ENCODE measurements around the gene CKAP5. TPM values are rescaled to one million over a fixed set of nuclear protein-coding genes. Genes with fewer than 3 reads are reported as not detected.

CKAP5 gene
- total RNA-seq, 2 donors from 2014 or later, result 34.7 to 37.1 TPM

DNA sequence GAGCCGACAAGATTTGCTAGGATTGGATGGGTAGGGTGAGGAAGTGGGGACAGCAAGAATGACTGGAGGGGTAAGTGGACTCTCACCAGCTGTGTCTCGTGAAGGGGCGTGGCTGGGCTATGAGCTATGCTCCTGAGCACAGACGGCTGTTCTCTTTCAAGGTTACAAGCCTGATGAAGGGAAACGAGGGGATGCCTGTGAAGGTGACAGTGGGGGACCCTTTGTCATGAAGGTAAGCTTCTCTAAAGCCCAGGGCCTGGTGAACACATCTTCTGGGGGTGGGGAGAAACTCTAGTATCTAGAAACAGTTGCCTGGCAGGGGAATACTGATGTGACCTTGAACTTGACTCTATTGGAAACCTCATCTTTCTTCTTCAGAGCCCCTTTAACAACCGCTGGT is 107.2 kb downstream of the CKAP5 start:
- ATAC-seq (ENCODE audit: insufficient number of reproducible peaks, low FRiP score, low read depth) (no peak), DNase-seq (ENCODE audit: low spot score) (no peak)
- Histone ChIP-seq H3K4me1 (ENCODE audit: control insufficient read depth in 1 of 2, low read depth in 2 of 2) (peaks cover 3 to 9% of the 10 kb centered on the region in 2 donors), H3K27me3 (replicated peaks; ENCODE audit: insufficient read depth) (no peaks in the 10 kb centered on the region), H3K4me3 (no peak overlapping the region), H3K36me3 (peaks cover 3% of the 10 kb centered on the region), H3K9me3 (no peaks in the 10 kb centered on the region), H3K27ac (no peak overlapping the region)
- TF ChIP-seq, protein P1, sequence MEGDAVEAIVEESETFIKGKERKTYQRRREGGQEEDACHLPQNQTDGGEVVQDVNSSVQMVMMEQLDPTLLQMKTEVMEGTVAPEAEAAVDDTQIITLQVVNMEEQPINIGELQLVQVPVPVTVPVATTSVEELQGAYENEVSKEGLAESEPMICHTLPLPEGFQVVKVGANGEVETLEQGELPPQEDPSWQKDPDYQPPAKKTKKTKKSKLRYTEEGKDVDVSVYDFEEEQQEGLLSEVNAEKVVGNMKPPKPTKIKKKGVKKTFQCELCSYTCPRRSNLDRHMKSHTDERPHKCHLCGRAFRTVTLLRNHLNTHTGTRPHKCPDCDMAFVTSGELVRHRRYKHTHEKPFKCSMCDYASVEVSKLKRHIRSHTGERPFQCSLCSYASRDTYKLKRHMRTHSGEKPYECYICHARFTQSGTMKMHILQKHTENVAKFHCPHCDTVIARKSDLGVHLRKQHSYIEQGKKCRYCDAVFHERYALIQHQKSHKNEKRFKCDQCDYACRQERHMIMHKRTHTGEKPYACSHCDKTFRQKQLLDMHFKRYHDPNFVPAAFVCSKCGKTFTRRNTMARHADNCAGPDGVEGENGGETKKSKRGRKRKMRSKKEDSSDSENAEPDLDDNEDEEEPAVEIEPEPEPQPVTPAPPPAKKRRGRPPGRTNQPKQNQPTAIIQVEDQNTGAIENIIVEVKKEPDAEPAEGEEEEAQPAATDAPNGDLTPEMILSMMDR (IDR thresholded peaks at IDR 0.05), result no peak

- TF ChIP-seq, protein P1 (IDR thresholded peaks at IDR 0.05), result no peak
- Histone ChIP-seq H3K27me3 (replicated peaks; ENCODE audit: insufficient read depth) (no peaks in the 10 kb centered on the region), H3K4me3 (no peak overlapping the region), H3K4me1 (ENCODE audit: control insufficient read depth in 1 of 2, low read depth in 2 of 2) (peaks cover 3 to 9% of the 10 kb centered on the region in 2 donors), H3K36me3 (no peaks in the 10 kb centered on the region), H3K27ac (no peak overlapping the region), H3K9me3 (no peaks in the 10 kb centered on the region)
- no peak for DNase-seq (ENCODE audit: low spot score)
- no peak for ATAC-seq (ENCODE audit: insufficient number of reproducible peaks, low FRiP score, low read depth)
Observed at GRCh38 chr11:46737699-46738098, 108.4 kb downstream of the CKAP5 start.

DNA sequence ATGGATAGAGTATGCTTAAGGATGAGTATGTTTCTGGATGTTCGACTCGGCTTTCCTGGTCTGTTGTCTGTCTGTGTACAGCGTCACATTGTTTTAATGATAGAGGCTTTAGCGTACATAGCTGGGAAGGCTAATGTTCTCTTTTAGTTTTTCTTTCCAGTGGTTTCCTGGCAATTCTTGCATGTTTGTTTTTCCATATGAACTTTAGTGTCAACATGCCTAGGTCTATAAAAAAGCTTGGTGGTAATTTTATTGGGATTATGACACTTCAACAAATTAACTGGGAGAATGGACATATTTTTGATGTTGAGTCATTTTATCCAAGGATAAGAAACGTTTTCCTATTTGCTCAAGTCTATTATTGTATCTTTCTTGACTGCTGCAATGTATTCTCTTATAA is 109.5 kb downstream of the CKAP5 start:
- Histone ChIP-seq H3K4me3 (no peak overlapping the region), H3K27ac (peak overlapping the region; percentile 51 to 61), H3K27me3 (replicated peaks; ENCODE audit: insufficient read depth) (no peaks in the 10 kb centered on the region), H3K9me3 (no peaks in the 10 kb centered on the region), H3K36me3 (no peaks in the 10 kb centered on the region), H3K4me1 (ENCODE audit: control insufficient read depth in 1 of 2, low read depth in 2 of 2) (peaks cover 3 to 9% of the 10 kb centered on the region in 2 donors)
- no peak for ATAC-seq (ENCODE audit: insufficient number of reproducible peaks, low FRiP score, low read depth)
- DNase-seq (ENCODE audit: low spot score), result no peak
- TF ChIP-seq, protein P1 (IDR thresholded peaks at IDR 0.05), result no peak

DNA sequence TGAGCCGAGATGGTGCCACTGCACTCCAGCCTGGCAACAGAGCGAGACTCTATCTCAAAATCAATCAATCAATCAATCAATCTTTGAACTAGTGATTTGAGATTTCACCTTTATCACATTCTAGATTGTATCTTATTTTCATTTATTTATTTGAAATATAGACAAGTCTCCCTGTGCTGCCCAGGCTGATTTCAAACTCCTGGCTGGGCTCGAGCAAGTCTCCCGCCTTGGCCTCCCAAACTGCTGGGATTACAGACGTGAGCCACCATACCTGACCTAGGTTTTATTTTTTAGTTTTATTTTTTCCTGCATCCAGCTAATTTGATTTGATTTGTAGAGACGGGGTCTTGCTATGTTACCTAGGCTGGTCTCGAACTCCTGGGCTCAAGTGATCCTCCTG is 109.9 kb downstream of the CKAP5 start:
- H3K4me3 ChIP-seq, result no peak overlapping the region
- no peak for ATAC-seq (ENCODE audit: insufficient number of reproducible peaks, low FRiP score, low read depth)
- peaks cover 3 to 9% of the 10 kb centered on the region in 2 donors for H3K4me1 ChIP-seq (ENCODE audit: control insufficient read depth in 1 of 2, low read depth in 2 of 2)
- no peaks in the 10 kb centered on the region for H3K27me3 ChIP-seq (replicated peaks; ENCODE audit: insufficient read depth)
- peak overlapping the region; percentile 51 to 61 for H3K27ac ChIP-seq
- H3K9me3 ChIP-seq, result no peaks in the 10 kb centered on the region
- no peak for DNase-seq (ENCODE audit: low spot score)
- TF ChIP-seq, protein P1 (IDR thresholded peaks at IDR 0.05), result no peak
- H3K36me3 ChIP-seq, result no peaks in the 10 kb centered on the region

GRCh38 chr11:46733234-46733633 is 112.8 kb downstream of the CKAP5 start:
- Histone ChIP-seq H3K27ac (no peak overlapping the region), H3K4me3 (no peak overlapping the region), H3K9me3 (no peaks in the 10 kb centered on the region), H3K4me1 (ENCODE audit: control insufficient read depth in 1 of 2, low read depth in 2 of 2) (peaks cover 3 to 9% of the 10 kb centered on the region in 2 donors), H3K27me3 (replicated peaks; ENCODE audit: insufficient read depth) (no peaks in the 10 kb centered on the region), H3K36me3 (no peaks in the 10 kb centered on the region)
- TF ChIP-seq, protein P1 (IDR thresholded peaks at IDR 0.05), result no peak
- ATAC-seq (ENCODE audit: insufficient number of reproducible peaks, low FRiP score, low read depth) (no peak), DNase-seq (ENCODE audit: low spot score) (no peak)
